Fibroblast of the aortic adventitia (primary cell): Measurements from ENCODE around the gene STK10. TPM values are rescaled to one million over a fixed set of nuclear protein-coding genes. Genes with fewer than 3 reads are reported as not detected.

Experiments
- DNase-seq: peaks from one replicate; pipeline ENCODE4 v3.0.0-alpha.2; 2010; ENCODE audit warnings: low read depth
- H3K4me3 ChIP-seq: 2 replicates; pipeline ENCODE4 v1.5.1; 2011; ENCODE audit warnings: low read depth, mild to moderate bottlenecking, control low read depth, low read length, moderate library complexity
- total RNA-seq: library from RNA; depleted of rRNA; stranded (reverse); fragments of >200 nt; gene quantifications from 2 replicates; pipeline ENCODE4 v1.2.3, GENCODE V29; 2012; ENCODE audit warnings: low replicate concordance
- TF ChIP-seq, protein P1 (sequence below): IDR thresholded peaks from 2 replicates; pipeline ENCODE4 v1.5.1; 2011; ENCODE audit warnings: mild to moderate bottlenecking, low read length, control low read depth, inconsistent platforms; ENCODE audit not compliant: insufficient read depth

Gene STK10
- total RNA-seq, 1 donor, result 16.0 TPM

GRCh38 chr5:172008111-172008455 lies 179.9 kb downstream of the STK10 start:
- DNase-seq, result peak; percentile 97
- peak overlapping the region; percentile 94 for H3K4me3 ChIP-seq
- TF ChIP-seq, protein P1, sequence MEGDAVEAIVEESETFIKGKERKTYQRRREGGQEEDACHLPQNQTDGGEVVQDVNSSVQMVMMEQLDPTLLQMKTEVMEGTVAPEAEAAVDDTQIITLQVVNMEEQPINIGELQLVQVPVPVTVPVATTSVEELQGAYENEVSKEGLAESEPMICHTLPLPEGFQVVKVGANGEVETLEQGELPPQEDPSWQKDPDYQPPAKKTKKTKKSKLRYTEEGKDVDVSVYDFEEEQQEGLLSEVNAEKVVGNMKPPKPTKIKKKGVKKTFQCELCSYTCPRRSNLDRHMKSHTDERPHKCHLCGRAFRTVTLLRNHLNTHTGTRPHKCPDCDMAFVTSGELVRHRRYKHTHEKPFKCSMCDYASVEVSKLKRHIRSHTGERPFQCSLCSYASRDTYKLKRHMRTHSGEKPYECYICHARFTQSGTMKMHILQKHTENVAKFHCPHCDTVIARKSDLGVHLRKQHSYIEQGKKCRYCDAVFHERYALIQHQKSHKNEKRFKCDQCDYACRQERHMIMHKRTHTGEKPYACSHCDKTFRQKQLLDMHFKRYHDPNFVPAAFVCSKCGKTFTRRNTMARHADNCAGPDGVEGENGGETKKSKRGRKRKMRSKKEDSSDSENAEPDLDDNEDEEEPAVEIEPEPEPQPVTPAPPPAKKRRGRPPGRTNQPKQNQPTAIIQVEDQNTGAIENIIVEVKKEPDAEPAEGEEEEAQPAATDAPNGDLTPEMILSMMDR, result no peak

DNA sequence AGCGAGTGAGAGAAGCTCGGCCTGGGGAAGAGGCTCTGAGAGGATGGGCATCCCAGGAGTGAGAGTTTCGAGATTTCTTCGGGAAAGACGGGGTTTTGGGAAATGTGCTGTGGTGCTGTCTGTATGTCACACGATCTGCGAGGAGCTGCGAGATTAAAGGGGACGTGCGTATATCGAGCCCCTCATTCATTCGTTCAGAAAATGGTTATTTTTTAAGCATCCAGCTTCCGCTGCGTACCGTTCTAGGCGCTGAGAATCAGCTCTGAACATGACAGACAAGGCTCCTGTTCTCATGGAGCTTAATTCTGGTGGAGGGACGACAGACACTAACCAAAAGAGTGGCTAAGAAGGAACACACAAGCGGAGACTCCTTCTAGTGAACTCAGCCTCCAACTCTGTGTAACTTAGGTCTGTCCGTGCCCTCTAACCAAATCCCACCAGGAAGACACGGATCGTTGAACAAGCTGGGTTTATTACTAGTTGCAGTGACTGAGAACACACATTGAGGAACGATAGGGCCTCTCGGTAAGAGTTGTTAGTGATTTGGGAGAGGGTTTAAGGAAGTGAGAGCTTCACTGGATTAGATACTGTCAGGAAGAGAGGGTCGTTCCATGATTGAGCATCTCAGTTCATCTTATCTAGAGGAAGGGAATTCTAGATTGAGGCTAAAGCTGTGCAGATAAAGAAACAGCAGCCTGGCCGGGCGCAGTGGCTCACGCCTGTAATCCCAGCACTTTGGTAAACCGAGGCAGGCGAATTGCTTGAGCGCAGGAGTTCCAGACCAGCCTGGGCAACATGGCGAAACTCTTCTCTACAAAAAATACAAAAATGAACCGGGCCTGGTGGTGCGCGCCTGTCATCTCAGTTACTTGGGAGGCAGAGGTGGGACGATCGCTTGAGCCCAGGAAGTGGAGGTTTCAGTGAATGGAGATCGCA lies 180.6 kb downstream of the STK10 start:
- peak overlapping the region; percentile 94 for H3K4me3 ChIP-seq
- TF ChIP-seq, protein P1, result no peak
- peak; percentile 32 for DNase-seq

GRCh38 chr5:172006321-172007174 lies 181.5 kb downstream of the STK10 start, which contains the start of gene FBXW11:
Gene FBXW11 (minus strand): TSS chr5:172006638. CDS start chr5:172006502, 136 bp downstream.
- TF ChIP-seq, protein P1, result no peak
- peak within 1 kb of the TSS; percentile 94 for H3K4me3 ChIP-seq
- peak; percentile 95 for DNase-seq

DNA sequence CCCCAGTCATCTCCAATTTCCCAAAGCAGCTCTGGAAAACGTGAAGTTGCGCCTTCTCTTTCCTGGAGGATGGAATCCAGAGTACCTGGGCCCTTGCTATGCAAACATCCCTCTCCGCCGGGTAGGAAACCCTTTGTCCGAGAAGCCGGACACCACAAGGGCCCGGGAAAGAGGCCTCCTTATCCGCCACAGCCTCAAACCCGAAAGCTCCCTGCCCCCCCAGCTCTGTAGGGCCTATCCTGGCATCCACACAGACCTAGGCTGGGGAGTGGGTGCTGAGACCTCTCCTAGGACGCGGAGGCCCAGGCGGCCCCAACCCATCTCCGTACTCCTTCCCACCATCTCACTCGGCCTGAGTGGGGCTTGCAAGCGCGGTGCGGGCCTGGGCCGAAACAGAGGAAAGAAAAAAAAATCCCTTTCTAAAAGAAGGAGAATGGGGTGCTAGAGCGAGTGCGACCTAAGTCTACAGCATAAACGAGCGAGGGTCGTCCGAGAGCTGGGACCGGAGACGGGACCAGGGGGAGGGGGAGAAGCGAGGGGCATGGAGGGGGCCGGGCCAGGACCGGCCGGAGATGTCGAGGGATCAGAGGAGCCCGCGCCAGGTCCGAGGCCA lies 182.2 kb downstream of the STK10 start:
- TF ChIP-seq, protein P1, result no peak
- no peak for DNase-seq
- H3K4me3 ChIP-seq, result peak overlapping the region; percentile 94

GRCh38 chr5:172004824-172005237 lies 183.2 kb downstream of the STK10 start:
- peak; percentile 35 for DNase-seq

GRCh38 chr5:172003746-172004145 lies 184.3 kb downstream of the STK10 start:
- peak; percentile 63 for DNase-seq
- H3K4me3 ChIP-seq, result peak overlapping the region; percentile 19
- TF ChIP-seq, protein P1, result no peak

More at GRCh38 chr5:172004824-172005237, 183.2 kb downstream of the STK10 start:
- peak overlapping the region; percentile 94 for H3K4me3 ChIP-seq
- TF ChIP-seq, protein P1, result no peak
